SK-N-MC (cell line): ENCODE measurements around the gene DDC.

Source experiments
- DNase-seq: peaks from one replicate; pipeline ENCODE4 v3.0.0-alpha.2; 2011; ENCODE audit warnings: low read depth, low spot score
- H3K27ac ChIP-seq: fragments of 200-600 bp; sonication (generic); 2 replicates; pipeline ENCODE4 v1.5.1; 2016; ENCODE audit warnings: mixed run types
- H3K36me3 ChIP-seq: fragments of 200-600 bp; sonication (generic); 2 replicates; pipeline ENCODE4 v1.6.1; 2017; ENCODE audit warnings: antibody characterized with exemption, low read length, mixed read lengths; ENCODE audit not compliant: insufficient read depth
- H3K4me3 ChIP-seq: fragments of 200-600 bp; sonication (generic); 2 replicates; pipeline ENCODE4 v1.5.1; 2016
- H3K9ac ChIP-seq: fragments of 200-600 bp; sonication (generic); 2 replicates; pipeline ENCODE4 v1.8.0; 2017; ENCODE audit warnings: mixed run types, mixed read lengths; ENCODE audit not compliant: insufficient read length
- H3K9me3 ChIP-seq: fragments of 200-600 bp; sonication (generic); 2 replicates; pipeline ENCODE4 v1.6.1; 2017; ENCODE audit warnings: low read depth, mild to moderate bottlenecking, antibody characterized with exemption, low read length, moderate library complexity, mixed read lengths
- EZH2 ChIP-seq: fragments of 200-600 bp; sonication (generic); IDR thresholded peaks from one replicate; pipeline ENCODE4 v1.6.1; 2017; ENCODE audit warnings: antibody characterized with exemption
- FOXP2 ChIP-seq: optimal IDR thresholded peaks from 2 replicates; pipeline ENCODE3; 2011; ENCODE audit warnings: mild to moderate bottlenecking, moderate library complexity; ENCODE audit not compliant: insufficient read depth; ENCODE audit errors: extremely low read length, control extremely low read depth
- POLR2AphosphoS5 ChIP-seq: IDR thresholded peaks from 2 replicates; pipeline ENCODE4 v1.6.1; 2012; ENCODE audit warnings: mild to moderate bottlenecking, low read depth, low read length, borderline replicate concordance

The DDC gene

DNA sequence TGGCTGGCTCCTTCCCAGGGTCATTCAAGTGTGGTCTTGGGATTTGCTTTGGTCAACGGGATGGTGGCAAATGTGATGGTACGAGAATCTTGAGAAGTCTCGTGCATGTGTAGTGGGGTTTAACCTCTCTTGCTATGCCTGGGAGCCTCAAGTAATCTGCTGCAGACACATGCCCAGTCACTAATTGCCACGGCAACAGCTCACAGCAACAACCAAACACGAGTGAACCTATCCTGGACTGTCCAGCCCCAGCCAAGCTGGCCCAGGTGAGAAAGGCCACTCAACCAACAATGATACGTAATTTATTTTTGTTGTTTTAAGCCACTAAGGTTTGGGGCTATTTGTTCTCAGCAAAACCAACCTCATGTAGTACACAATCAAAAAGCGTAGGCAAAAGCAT is 38.1 kb upstream of the DDC start:
- H3K27ac ChIP-seq = no peak overlapping the region
- no peaks in the 10 kb centered on the region for H3K9me3 ChIP-seq
- H3K36me3 ChIP-seq = peaks cover 83% of the 10 kb centered on the region
- TF ChIP-seq FOXP2 (no peak), EZH2 (no peak), POLR2AphosphoS5 (no peak)
- H3K9ac ChIP-seq = no peak overlapping the region
- H3K4me3 ChIP-seq = no peak overlapping the region
- no peak for DNase-seq

DNA sequence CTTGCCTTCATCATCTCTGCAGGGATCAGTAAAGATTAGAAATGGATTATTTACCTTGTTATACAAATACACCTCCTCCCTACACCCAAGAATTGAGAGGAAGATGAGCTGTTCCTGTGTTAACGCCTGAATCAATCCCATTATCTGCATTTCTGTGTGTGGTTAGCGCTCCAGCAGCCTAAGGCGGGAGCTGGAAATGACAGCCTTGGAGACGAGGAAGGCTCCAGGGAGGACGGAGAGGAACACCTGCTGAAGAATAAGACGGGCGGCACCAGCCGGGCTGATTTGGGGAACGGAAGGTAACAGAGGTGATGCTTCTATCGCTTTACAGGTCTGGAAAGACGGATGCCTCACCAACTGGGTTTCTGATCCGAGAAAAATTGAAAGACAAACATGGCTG is 34.2 kb upstream of the DDC start:
- H3K4me3 ChIP-seq = no peak overlapping the region
- no peak overlapping the region for H3K9ac ChIP-seq
- TF ChIP-seq POLR2AphosphoS5 (no peak), FOXP2 (no peak), EZH2 (no peak)
- no peak overlapping the region for H3K27ac ChIP-seq
- no peaks in the 10 kb centered on the region for H3K9me3 ChIP-seq
- H3K36me3 ChIP-seq = peaks cover 64% of the 10 kb centered on the region
- DNase-seq = no peak

DNA sequence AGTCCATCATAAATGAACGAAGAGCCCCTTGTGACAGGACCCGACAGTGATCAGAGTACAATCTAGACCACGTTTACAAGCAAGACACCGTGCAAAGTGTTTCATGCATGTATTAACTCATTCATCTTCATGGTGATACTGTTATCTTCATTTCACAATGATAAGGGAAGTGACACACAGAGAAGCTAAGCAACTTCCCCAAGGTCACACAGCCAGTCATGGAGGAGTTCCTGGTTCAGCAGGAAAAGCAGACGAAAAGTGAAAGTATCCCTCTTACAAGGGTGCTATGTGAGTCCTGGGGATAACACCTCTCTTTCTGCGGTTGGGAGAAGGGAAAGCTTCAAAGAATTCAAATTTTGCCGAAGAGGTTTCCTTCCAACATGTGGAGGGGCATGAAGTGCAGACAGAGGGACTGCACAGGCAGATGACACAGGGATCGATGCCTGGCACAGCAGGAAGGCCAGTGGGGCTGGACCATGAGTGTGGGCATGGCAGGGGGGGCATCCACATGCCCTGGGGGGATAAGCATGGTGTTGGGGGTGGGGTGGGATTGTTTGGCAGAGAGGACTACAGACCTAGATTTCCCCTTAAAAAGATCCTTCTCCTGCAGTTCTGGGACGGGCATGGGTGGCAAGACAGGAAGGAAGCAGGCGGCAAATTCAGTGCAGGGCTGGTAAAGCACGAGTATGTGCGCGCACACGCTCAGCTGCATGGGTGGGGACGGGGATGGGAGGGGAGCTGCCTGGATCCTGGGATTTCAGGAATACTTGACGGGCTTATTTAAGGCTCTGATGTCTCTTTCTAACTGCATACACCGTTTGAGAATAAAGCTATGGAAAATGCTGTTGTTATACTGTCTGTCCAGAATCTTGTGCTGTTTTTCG is 33.5 kb upstream of the DDC start:
- no peak overlapping the region for H3K9ac ChIP-seq
- peaks cover 61% of the 10 kb centered on the region for H3K36me3 ChIP-seq
- TF ChIP-seq EZH2 (no peak), POLR2AphosphoS5 (no peak), FOXP2 (no peak)
- H3K27ac ChIP-seq = no peak overlapping the region
- no peaks in the 10 kb centered on the region for H3K9me3 ChIP-seq
- H3K4me3 ChIP-seq = no peak overlapping the region
- DNase-seq = no peak

DNA sequence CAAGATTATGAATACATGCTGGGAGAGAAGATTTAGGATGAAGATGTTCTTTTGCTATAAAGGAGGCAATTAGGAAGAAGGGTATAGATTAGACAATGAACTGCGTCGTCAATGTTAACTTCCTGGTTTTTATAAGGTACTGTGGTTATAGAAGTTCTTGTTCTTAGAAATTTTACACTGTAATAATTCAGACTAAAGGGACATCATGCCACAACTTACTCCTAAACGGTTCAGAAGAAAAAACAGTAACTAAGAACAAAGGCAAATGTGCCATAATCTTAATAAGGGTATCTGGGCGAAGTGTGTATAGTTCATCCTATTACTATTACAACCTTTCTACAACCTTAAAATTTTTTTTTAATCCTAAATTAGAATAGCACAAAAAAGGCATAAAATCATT is 31.3 kb upstream of the DDC start:
- no peak for DNase-seq
- Histone ChIP-seq H3K9me3 (no peaks in the 10 kb centered on the region), H3K27ac (no peak overlapping the region), H3K9ac (no peak overlapping the region), H3K36me3 (peaks cover 61% of the 10 kb centered on the region), H3K4me3 (no peak overlapping the region)
- TF ChIP-seq POLR2AphosphoS5 (no peak), FOXP2 (no peak), EZH2 (no peak)

DNA sequence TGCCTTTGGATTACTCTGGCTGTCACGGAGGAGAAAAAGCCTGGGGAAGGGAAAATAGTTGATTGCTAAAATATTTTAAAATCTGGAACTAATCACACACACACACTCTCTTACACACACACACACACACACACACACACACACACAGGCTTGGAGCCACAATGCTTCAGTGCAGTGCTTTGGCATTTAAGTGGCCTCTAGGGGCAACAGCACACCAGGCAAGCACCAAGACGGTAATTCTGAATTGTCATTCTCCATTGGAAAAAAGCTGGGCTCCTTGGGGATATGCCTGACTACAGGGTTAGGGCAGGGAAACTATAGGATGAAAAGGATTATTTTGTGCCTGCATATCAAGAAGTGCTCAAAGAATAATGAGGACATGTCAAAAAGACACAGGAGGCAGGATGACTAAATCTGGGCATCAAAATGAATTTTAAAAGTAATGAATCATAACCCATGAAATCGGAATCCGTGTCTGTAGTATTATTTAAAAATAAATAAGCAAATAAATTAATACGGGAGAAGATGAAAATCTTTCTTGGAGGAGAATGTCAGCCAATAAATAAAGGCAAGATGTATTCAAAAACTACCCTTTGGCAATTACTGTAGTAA is 30.4 kb upstream of the DDC start:
- no peak overlapping the region for H3K9ac ChIP-seq
- peaks cover 61% of the 10 kb centered on the region for H3K36me3 ChIP-seq
- no peak for DNase-seq
- H3K9me3 ChIP-seq = no peaks in the 10 kb centered on the region
- no peak for TF ChIP-seq FOXP2
- no peak overlapping the region for H3K27ac ChIP-seq
- no peak overlapping the region for H3K4me3 ChIP-seq

DNA sequence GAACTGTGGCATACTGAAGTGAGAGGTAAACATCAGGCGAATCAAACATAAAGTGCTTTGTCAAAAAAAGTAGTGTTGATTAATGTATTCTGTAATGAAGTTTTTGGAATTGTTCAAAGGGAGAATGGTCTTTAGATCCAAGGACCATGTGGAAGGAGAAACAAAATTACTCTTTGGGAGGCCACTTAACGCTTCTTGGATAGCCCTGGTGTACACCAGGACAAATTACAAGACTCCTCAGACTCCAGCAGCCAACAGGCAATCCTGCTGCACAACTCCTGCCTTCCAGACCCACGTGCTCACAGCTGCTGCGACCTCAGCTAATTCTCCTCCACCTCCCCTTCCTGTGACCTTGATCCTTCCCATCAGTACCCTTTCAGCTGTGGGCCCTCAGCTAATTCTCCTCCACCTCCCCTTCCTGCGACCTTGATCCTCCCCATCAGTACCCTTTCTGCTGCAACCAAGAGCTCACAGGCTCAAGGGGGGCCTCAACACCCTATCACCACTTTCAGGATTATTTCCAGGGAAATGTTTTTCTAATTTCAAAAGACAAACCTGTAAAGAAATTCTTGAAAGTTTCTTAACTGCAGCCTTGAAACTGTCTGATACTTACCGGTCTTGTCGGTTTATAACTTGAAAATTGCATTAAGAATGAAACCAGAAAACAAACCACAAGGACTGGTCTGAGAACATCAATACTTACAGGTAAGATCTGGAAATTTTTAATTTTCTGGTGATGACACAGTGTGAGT is 29.7 kb upstream of the DDC start:
- peaks cover 56% of the 10 kb centered on the region for H3K36me3 ChIP-seq
- no peak for DNase-seq
- no peaks in the 10 kb centered on the region for H3K9me3 ChIP-seq
- no peak overlapping the region for H3K9ac ChIP-seq
- no peak overlapping the region for H3K27ac ChIP-seq
- no peak for TF ChIP-seq FOXP2
- no peak for TF ChIP-seq EZH2
- no peak for TF ChIP-seq POLR2AphosphoS5
- H3K4me3 ChIP-seq = no peak overlapping the region

DNA sequence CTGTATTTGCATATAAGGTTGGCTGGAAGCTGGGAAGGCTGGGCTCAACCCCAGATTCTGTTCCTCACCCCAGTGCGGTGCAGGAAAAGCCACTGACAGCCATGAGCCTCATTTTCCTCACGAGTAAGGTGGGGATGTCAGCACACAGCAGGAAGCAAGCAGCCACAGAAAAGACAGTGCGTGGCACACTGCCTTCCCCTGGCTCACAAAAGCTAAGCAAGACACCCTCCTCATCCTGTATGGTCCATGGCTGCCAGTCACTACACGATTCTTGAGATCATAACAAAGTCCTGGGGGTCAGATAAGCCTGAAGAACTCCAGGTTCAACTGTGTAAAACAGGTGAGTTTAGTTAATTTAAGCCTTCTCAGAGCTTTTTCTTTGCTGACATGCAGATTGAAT is 28.9 kb upstream of the DDC start:
- Histone ChIP-seq H3K4me3 (no peak overlapping the region), H3K36me3 (peaks cover 48% of the 10 kb centered on the region), H3K27ac (no peak overlapping the region), H3K9ac (no peak overlapping the region), H3K9me3 (no peaks in the 10 kb centered on the region)
- no peak for TF ChIP-seq FOXP2
- TF ChIP-seq POLR2AphosphoS5 = no peak
- TF ChIP-seq EZH2 = no peak
- no peak for DNase-seq

DNA sequence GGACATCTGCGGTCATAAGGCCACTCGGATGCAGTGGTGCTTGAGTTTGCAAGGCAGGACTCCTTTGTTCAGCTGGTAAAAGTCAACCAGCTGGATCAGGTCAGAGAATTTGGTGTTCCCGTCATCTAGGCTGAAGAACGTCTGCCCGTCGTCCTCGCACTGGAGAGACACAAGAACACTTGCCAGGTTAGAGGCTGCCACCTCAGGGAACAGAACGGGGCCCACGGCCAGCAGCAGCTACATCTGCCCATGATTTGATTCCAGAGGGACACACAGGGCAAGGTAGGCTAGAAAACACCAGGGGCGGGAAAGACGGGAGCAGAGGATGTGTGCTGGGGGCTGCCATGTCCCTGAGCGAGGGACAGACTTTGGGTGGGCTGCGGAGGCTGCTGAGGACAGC is 27.7 kb upstream of the DDC start:
- H3K9me3 ChIP-seq = no peaks in the 10 kb centered on the region
- no peak overlapping the region for H3K9ac ChIP-seq
- no peak for DNase-seq
- H3K4me3 ChIP-seq = no peak overlapping the region
- no peak overlapping the region for H3K27ac ChIP-seq
- H3K36me3 ChIP-seq = peaks cover 36% of the 10 kb centered on the region
- TF ChIP-seq POLR2AphosphoS5 (no peak), EZH2 (no peak), FOXP2 (no peak)
